DMS 273 (cell line): ENCODE measurements around the gene AGMO.

ENCODE experiments used
- DNase-seq: peaks from one replicate; lab custom pipeline; 2025; ENCODE audit not compliant: unreplicated experiment; lab: John Stamatoyannopoulos, UW

The AGMO gene

DNA sequence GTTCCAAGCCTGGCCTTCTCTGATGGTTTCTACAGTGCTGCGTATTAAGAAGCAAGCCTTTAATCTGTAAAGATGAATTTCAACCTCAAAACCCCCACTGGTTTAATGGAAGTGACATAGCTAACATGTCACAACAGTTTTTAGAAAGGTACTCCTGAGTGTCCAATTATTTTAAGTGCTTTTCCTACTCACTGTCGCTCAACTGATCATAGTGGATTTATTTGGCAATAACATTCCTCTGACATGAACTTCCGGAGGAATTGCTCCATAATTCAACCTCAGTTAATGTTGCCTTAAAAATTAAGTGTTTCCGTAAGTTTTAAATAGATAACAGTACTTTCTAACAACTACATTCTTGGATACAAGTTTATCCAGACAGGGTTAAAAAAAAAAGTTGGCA is 57.5 kb downstream of the AGMO start:
- DNase-seq = no peak

DNA sequence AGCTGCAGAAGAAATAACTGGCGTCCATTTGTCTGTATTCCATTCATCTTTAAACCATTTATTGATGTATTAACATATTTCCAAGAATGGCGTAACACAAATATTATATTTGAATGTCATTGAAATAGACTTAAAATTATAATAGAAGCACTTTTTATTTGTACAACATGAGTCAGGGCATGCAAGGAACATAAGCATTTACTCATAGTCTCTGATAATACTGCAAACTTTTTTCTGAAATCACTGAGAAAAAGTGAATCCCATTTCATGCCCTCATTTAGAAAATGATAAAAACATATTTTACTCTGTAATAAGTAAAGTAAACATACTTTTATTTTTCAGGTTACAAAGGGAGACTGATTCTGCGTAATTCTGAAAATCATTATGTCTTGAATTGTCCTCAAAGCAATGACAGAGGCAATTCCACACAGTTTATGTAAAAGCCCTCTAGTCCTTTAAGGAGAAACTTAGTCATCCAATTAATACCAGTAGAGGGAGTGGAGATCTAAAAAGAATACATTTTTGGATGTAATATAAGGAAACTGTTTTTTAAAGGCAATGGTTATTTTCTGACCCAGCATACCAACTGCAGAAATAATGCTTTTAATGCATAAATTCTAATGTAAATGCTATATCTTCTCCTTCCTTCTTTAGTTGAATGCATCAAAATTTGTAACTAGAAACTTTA is 58.1 kb downstream of the AGMO start:
- DNase-seq = peak; percentile 6

DNA sequence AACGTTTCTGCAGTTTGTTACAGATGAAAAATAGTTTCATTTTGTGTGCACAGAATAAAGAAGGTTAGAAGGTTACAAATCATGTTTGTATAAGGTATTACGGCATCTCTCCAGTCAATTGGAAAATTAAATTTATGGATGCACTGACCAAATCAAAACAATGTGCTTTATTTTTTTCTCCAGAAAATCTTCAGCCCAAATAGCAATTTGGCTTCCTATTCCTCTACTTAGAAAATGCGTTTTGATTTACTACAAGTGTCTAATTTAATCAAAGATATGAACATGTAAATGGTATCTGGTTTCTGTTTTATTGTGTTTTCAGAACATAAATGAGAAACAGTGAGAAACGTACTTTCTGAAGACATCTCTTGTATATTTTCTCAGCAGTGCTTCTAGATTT is 63.4 kb downstream of the AGMO start:
- no peak for DNase-seq

DNA sequence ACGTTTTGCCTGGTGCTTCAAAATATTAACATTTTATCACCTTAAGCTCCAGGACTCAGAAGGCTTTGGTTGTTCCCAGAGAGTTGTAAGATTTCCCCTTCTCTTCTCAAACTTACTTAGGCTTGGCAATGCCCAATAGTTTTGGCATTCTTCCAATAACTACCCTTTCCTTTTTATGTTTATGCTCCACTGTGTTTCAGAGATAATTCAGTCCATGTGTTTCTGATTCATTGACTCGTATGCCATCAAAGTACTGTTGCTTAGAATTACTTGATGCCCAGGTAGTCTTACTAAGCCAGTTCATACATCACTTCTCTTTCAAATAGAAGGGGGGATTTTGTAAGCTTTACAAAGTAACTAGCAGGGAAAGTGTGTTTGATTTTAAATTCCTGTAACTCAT is 66.6 kb downstream of the AGMO start:
- peak; percentile 19 for DNase-seq

DNA sequence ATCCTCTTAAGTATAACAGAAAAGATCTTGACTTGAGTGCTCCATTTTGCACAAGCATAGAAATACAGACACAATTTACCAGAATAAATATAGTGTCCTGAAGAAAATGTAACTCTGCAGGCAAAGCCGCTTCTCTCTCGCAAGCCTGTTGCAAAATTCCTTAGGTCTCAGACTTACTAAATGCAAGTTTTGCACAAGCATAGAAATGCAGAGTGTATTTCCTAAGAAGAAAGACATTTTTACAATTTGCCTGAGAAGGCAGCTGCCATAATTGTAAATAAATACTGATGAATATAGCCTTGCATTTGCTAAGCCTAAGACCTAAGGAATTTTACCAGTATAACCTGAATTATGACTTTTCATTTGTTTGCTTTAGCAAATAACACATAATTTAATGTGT is 67.1 kb downstream of the AGMO start:
- no peak for DNase-seq

DNA sequence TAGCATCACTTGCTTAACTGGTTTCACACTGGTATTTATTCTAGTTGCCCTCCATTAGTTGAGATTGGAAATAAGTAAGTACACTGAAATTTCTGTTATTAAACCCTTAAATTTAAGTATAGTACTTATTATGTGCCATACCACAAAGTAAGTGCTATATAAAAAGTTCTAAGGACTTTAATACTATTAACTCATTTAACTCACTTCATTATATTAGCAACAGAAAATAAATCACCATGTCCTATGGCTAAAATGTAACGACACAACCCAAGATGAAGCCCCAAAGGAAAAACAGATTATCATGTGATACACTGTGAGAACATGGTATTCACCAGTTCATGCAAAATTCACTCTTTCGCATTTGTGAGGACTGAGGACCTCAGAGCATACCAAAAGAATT is 70.5 kb downstream of the AGMO start:
- DNase-seq = no peak

DNA sequence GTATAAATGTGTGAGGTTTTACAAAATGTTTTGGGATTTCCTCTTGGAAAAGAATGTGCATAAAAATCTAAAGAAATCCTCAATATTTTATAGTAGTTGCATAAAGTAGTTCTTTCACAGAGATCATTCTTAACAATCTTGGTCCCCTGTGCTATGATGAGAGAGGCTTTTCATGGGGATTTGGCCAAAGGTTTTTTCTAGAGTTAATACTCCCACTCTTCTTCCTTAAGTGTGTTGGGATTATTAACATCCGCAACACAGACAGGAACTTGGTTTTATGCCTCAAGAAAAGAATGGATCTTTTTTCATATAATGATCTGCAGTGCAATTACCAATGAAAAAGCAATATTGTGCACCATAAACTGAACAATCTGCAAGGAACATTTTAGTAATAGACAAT is 71.5 kb downstream of the AGMO start:
- no peak for DNase-seq

DNA sequence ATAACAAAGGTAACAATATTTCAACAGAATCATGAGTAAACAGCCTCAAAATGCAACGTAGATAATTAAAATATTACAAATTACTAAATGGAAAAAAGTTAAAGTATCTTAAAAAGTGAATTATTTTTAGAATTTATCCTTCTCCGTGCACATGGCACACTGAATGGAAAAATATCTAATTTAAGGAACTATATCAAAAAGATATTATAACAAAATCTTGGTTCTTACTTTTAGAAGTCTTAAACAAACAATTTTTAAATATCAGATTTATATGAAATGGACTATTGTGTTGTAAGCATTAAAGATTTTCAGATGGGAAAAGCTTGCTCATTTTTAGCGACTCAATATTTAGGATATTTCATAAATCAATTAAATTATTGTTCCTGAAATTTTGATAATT is 72.0 kb downstream of the AGMO start:
- DNase-seq = no peak

DNA sequence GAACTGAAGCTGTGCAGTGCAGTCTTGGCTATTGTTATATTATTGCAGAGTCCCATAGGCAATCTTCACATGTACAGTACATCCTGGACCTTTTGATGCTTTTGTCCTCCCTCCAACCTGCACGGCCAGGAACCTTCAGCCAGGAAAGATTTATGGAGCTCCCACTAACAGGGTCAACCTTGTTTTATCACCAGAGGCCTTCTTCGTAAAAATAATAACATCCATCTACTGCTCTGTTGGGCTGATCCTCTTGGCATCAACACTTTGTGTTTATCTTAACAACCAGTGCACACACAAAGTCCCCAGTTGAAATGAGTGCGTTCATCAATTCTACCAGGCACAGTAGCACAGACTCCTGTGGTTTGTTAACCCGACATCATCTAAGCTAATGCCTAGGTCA is 72.4 kb downstream of the AGMO start:
- no peak for DNase-seq

DNA sequence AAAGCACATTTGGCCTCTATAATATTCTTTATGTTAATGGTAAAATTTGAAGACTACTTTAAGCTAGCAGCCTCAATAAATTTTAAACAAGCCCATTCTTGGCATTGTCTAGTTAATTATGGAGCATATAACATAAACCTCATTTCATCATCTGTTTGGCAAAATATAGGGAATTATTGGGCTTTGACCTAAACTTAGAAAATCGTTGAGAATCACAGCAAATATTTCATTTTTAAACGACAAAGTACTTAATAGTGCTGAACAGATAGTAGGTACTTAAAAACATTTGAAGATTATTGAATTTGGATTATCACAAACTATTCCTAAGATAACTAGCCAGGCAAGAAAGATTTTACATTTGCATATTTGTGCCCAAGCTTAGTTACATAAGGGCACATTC is 73.4 kb downstream of the AGMO start:
- DNase-seq = no peak

DNA sequence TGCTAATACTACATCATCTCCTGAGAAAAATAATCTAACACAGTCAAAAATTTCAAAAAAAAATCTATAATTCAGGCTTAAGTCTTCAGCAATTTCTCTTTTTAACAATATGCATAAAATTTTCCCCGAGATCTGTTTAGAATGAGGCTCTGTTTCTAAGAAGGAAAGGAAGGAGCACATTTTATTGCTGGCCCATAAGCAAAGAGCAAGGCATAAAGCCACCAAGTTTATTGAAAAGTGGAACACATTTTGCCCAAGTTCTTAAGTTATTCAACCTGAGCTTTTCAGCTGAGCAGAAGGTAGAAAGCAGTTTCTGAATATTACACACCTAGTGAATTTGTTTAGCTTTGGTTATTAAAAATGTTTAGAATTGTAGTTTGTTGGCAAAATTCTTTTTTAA is 73.9 kb downstream of the AGMO start:
- no peak for DNase-seq

DNA sequence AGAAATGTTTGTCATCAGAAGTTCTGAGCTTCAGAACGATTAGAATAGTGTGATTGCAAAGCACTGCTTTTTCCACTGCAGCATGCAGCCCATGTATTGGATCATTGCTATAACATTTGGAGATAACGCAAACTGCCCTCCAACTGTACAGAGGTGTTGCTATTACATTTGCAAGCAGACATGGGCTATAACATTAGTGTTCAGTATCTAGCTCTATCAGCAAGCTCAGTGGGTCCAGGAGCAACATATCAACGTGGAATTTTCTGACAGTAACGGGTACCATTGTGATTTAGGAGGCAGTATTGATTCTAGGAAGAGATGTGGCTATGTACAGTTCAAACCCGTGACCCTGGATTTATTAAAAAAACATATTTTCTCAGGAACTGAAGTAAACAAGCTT is 75.8 kb downstream of the AGMO start:
- DNase-seq = no peak

DNA sequence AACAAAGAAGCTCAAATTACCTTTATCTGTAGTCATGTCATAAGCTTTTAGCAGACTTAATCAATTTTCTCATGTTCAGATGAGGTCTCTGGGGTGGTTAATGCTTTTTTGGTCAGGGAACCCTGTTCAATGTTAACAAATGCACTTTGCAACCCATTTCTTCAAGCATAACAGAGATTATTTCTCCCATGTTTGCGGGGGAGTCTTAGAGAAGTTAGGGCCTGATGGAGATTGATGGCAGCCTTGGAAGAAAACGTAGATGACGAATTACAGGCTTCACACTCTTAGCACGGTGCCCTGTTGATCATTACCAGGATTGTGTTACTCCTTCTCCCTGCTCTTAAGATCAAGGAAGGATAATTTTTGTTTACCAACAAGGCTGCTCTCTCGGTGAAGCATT is 76.4 kb downstream of the AGMO start:
- DNase-seq = no peak

DNA sequence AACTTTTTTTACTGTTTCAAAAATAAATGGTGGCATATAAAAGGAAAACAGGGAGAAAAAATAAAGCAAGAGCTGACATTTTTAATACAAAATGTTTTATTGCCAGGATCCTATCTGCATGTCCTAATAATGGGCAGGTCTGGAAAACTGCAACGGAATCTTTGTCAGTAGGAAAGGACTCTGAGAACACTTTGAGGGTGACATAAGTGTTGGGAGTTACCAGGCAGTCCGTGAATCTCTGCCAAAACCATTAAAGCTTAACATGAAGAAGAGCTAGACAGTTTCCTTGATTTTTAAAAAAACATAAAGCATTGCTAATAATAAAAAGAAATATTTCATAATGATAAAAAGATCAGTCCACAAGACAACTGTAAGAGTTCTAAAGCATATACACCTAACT is 80.7 kb downstream of the AGMO start:
- DNase-seq = no peak

DNA sequence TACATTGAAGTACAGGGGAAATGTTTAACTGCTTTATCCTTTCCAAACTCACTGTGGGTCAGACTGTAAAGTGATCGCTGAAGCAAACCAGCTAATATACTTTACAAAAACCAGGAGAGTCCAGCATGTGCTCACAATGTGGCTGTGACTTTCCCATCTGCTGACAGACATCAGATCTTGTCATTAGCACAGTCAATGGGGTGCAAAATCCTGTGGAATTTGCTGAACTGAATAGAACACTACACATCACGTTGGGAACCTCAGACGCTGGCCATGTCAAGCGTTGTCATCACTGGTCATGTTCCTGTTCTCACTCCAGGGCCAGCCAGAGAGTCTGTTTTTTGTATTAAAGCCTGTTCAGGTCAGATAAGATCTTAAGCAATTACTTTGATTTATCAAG is 83.4 kb downstream of the AGMO start:
- no peak for DNase-seq

DNA sequence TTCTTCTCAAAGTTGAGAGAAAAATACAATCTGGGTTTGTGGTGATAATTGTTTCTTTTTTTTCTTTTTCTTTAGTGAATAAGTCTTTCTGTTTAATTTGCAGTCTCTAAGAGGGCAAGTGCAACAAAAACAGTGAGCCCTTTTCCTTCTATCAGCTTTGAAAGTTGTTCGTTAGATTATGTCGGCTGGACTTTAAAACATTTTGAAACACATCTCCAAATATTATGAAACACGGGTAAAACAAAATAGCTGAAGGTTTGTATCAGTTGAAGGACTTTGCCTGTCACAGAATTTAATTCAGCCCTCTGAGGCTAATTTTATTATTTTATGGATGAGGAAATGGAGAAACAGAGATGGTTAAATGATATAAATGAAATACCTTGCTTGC is 85.3 kb downstream of the AGMO start:
- DNase-seq = no peak

DNA sequence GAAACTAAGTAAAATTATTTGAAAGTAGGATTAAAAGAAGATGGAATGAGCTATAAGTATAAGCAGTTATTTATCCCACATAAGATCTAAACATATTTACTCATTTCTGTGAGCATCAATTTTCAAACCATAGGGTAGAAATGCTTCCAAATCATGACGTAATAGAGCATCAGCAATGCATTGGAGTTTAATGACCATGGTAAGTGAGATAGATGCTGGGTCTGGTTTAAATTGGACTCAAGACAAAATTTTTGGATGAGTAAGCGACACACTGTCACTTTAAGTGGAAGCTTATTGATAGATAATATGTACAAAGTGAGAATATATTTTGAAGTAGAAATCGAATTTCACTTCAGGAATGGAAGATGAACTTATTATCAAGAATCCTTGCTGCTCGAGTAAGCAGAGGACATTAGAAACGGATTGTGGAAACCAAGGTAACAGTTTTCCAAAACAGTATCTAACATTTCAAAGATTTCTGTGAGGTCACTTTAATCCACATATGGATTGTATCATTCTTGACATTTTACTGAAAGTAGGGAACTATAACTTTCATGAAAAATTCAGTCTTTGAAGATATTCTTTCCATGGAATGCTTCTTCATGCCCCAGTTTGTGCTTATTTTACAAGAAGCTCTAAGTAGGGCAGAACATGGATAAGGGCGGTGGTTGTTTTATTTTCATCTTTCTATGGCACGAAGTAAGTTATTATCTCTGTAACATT is 85.8 kb downstream of the AGMO start:
- DNase-seq = no peak

DNA sequence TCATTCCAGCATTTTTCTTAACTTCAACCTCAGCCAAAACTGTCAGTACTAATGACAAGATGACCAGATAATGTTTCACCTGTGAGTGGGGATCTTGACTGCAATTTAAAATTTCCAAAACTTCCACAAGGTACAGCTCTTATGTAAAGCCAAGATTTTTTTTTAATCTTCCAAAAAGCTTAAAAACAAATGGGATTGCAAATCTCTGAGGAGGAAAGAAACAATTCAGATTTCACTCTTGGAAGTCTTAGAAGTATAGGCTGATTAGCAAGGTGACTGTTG is 90.2 kb downstream of the AGMO start:
- DNase-seq = no peak

DNA sequence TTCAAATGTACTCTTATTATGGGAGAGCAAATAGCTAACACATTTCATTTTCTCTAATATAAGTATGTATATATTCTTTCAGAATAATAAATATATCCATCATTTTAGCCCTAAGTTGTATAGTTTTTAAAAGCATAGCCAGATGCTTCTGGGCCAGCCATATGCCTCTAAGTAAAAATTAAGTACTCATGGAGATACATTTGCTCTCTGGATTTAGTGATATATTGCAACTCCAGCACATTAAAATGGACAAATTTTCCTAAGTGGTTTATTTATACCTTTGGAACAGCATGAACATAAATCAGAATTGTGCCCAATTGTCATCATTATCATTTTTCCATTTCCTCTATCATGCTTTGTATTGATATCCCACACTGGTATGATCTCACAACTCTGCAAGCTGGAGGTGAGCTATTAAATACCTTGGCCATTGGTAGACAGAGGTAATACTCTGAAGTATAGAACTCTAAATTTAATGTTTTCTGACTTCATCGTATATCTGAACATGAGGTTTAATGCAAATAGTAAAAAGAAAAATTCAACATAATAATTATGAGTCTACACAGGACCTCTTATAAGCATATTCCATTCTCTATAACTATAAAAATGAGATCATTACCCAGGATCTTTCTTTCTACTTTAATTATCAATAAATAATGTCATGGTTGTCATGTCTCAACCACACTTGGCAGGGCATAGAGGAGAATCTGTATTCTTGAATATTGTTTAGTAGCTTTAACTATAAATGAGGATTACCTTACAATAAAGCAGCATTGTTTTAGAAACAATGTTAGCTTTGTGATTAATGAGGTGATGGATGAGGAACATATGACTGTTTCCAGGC is 90.8 kb downstream of the AGMO start:
- no peak for DNase-seq

DNA sequence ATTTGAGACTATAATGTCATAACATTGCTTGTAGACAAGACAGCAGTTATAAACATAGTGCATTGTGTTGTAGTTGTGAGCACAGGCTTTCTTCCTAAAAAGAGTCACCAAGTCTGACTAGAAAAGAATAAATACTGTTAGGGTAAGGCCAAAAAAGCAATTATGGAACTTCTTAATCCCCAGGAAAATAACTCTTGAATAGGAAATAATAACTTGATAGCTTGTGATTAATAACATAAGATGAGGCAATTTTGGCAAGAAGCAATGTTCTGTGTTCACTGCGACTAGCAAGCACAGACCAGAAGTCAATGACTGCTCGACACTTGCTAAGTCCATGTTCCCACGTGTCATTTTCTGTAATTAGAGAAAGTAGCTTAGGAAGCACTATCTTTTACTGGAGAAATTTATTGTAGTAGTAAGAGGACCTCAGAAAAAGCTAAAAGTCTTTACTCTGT is 97.1 kb downstream of the AGMO start:
- no peak for DNase-seq

DNA sequence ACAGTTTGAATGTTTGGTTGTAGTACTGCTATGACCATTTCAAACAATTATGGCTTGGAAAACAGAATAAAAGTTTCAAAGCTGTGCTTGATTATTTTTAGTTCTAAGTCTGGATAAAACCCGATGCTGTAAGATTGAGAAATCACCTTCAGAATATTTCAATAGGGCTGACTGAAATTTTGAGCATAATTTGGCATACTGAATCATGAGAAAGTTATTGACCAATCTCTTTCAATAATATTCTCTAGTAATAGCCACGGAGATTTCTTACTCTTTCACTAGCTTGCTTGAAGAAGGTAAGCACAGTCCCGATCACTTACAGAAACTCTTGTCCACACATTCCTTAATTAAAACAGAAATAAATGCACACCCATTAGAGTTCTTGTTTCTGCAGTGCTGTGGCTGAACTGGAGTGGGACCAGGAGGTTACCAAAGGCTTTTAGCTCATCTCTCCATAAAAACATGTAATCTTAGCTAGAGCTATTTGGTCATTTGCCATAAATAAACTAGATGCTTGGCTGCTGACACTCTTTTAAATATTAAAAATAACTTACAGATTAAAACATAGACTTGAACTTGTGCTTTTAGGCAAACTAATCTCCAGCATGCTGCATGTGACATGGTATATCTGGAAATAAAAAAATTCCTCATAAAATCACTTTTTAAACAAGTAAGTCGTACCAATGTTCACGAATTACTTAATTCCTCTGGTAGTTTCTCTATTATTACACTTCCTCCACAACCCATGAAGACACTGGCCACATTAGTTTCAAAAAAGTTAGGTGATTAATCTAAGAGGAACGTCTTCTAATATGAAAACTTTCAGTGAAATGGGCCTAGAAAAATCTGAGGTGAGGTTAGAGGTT is 97.8 kb downstream of the AGMO start:
- no peak for DNase-seq
